CD4-positive, alpha-beta T cell treated with Interleukin-17A for 1 hour (primary cell): ENCODE measurements around the gene ZNF730.
"Not testable (repeated sequence)": the region's sequence is repeated elsewhere in the genome, so short reads cannot be mapped to it uniquely, and the experiment has no call there.

ENCODE experiments used
- DNase-seq: peaks from one replicate; pipeline ENCODE4 v3.0.0-alpha.2; 2020

Gene ZNF730

DNA sequence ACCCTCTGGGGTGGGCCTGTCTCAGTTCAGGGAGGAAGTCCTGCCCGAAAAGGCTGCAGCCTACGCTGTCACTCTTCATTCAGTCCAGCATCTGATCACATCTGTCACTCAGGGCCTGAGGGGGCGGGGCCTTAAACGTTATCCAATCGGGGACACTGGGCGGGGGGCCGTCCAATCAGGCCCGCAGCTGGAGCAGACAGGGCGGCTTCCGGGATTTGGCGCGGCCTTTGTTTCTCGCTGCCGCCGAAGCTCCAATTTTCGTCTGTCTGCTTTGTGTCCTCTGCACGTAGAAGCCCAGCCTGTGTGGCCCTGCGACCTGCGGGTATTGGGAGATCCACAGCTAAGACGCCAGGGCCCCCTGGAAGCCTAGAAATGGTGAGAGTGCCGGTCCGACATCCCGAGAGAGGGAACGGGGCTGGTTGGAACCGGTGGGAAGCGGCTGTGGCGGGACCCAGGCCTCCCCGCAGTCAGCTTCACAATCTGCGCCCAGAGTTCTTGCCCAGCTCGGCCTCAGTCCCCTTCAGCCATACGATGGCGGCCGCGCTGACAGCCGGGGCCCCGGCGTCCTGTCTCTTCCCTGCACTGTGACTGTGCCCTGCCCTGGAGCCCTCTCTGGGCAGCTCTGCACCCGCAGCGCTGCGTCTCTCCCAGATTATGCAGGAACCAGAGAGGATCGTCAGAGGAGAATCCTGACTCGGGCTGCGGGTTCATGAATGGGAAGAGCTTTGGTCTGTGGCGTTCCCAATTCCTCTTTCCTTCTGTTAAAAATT lies at the start of gene ZNF730:
TSS of gene ZNF730 (plus strand) at position 224 of the 770 bp plus-strand sequence. CDS start at position 373, 149 bp downstream.
- DNase-seq: peak; percentile 11

DNA sequence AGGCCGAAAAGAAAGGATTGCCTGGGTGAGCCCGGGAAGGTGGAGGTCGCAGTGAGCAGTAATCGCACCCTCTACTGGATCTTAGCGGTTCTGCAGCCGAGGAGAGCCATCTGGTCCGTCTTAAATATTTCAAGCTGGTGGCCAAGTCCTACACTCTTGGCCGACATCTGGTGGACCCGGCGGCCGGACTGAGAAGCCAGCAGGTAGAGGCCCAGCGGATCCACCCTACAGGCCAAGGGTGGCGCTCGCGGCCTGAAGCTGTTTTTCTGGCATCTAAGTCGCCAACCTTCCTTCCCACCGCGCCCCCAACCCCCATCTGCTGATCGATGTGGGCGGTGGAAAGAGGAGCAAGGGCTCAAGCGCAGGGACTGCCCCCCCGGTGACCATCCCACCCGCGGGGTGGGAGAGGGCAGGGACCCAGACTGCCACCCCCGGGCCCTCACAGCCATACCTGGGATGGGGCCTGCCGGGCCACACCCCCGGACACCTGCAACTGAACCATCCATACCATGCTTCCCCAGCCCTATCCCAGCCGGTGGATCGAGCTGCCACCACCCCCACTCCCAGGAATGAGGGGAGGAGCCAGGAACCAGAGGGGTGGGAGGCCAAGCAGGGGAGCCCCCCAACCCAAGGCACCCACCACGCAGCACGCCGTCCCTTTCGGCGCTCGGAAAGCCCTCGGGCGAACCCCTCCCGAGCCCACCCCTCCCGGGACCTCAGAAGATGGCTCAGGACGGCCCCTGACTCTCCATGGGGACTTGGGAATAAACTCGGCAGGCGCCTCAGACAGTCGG lies 46.3 kb upstream of the ZNF730 start:
- peak; percentile 10 for DNase-seq

DNA sequence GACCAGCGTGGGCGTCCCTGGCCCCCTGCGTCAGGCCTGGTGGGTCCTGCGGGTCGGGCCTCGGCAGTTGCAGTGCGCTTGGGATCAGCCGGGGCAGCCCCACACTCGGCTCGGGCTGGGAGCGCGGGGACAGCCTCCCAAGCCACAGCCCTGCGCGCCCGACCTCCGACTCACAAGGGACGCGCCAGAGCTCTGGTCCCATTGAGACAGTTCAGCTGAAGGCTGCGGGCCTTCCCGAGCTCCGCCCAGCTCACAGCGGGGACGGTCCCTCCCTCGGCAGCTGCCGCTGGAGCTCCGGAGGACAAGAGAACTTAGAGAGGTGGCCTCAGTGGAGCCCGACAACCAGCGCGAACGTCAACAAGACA lies 45.7 kb upstream of the ZNF730 start:
- DNase-seq: no peak

DNA sequence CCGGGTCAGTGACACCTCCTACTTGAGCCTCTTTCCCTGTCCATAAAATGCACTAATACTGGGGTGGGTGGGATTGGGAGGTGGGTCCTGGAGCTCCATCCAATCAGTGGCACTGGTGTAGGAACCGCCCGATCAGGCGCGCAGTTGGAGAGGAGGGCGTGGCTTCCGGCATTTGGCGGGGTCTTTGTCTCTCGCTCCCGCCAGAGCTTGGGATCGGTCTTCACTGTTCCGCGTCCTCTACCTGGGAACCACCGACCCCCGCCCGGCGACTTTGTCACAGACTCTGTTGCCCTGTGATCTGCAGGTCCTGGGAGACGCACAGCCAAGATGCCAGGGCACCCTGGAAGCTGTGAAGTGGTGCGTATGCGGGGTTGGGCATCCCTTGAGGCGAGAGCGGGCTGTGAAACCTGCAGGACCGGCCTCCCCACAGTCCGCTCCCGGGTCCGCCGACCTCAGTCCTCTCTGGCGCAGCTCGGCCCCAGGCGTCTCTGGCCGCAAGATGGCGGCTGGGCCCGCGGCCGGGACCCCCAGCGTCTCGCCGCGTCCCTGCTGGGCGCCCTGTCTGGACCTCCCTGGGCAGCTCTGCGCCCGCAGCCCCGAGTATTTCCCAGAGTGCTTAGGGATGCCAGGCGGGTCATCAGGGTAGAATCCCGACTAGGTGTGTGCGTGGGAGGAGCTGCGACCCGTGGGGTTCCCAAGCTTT lies 41.6 kb upstream of the ZNF730 start:
- no peak for DNase-seq

GRCh38 chr19:23077776-23078175 lies 39.0 kb upstream of the ZNF730 start:
- DNase-seq: not testable (repeated sequence)

DNA sequence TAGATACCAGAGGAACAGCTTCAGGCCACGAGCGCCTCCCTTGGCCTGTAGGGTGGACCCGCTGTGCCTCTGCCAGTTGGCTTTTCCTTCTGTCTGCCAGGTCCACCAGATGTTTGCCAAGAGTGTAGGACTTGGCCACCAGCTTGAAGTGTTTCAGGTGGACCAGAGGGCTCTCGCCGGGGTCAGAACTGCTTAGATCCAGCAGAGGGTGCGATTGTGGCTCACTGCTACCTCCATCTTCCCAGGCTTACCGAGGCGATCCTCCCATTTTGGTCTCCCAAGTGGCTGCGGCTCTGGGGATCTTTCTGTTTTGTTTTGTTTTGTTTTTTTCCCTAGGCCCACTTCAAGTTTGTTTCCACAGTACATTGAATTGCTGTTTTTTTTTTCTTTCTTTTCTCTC lies 23.0 kb upstream of the ZNF730 start:
- no peak for DNase-seq

- no peak for DNase-seq
Measured at GRCh38 chr19:23095418-23095817, 21.4 kb upstream of the ZNF730 start.

GRCh38 chr19:23098286-23098685 lies 18.5 kb upstream of the ZNF730 start:
- DNase-seq: no peak

DNA sequence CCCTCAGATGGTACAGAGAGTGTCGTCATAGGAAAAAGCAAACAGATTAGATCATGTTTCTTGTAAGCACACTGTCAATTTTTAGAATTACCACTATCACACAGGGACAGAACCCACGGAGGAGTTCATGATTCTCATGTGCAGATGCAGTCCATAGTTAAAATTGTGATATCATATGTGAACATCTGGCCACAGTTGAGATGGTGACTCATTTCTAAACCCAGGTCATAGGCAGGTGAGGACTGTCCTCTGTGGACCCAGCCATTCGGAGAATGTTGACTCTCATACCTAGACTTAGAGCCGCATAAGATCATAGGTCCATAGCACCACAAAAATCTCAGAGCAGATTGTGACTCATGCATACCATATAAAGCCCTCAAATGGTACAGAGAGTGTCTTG lies 17.8 kb upstream of the ZNF730 start:
- DNase-seq: no peak

- no peak for DNase-seq
Measured at GRCh38 chr19:23099966-23100365, 16.9 kb upstream of the ZNF730 start.

- no peak for DNase-seq
Measured at GRCh38 chr19:23101241-23101640, 15.6 kb upstream of the ZNF730 start.

DNA sequence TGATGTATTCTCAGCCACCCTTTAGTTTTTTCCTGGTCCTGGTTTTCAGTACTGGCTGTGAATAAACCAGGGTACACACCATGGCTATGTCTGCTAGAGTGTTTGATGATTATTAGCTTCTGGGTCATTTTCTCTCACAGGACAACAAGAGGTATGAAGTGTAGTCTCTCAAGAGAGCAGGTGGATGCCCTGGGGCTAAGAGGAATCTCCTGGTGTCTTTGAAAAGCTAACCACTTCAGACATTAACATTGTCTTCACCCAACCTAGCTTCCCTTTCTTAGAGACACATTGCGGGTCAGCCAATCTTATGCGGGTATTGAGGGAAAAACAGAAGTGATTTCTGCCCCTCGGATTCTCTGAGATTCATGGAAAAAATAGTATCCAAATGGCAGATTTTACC lies 1.6 kb downstream of the ZNF730 start:
- no peak for DNase-seq

DNA sequence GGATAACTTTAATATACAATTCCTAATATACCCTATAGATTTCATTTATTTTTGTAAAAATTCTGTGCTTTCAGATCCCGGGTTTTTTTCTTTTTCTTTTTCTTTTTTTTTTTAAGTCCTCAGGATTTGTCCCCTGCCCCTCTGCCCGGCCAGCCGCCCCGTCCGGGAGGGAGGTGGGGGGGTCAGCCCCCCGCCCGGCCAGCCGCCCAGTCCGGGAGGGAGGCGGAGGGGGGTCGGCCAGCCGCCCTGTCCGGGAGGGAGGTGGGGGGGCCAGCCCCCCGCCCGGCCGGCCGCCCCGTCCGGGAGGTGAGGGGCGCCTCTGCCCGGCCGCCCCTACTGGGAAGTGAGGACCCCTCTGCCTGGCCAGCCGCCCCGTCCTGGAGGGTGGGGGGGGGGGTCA lies 17.4 kb downstream of the ZNF730 start:
- DNase-seq: not testable (repeated sequence)

DNA sequence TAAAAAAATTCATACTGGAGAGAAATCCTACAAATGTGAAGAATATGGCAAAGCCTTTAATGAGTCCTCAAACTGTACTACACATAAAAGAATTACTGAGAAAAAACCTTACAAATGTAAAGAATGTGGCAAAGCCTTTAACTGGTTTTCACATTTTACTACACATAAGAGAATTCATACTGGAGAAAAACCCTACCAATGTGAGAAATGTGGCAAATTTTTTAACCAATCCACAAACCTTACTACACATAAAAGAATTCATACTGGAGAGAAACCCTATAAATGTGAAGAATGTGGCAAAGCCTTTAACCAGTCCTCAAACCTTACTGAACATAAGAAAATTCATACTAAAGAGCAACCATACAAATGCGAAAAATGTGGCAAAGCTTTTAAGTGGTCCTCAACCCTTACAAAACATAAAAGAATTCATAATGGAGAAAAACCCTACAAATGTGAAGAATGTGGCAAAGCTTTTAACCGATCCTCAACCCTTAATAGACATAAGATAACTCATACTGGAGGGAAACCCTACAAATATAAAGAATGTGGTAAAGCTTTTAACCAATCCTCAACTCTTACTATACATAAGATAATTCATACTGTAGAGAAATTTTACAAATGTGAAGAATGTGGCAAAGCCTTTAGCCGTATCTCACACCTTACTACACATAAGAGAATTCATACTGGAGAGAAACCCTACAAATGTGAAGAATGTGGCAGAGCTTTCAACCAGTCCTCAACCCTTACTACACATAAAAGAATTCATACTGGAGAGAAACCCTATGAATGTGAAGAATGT lies 29.0 kb downstream of the ZNF730 start:
- DNase-seq: no peak

DNA sequence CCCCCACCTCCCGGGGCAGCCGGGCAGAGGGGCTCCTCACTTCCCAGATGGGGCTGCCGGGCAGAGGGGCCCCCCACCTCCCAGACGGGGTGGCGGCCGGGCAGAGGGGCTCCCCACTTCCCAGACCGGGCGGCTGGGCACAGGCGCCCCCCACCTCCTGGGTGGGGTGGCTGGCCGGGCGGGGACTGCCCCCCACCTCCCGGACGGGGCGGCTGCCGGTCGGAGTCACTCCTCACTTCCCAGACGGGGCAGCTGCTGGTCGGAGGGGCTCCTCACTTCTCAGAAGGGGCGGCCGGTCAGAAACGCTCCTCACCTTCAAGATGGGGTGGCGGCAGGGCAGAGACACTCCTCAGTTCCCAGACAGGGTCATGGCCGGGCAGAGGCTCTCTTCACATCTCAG lies 43.9 kb downstream of the ZNF730 start:
- DNase-seq: no peak

DNA sequence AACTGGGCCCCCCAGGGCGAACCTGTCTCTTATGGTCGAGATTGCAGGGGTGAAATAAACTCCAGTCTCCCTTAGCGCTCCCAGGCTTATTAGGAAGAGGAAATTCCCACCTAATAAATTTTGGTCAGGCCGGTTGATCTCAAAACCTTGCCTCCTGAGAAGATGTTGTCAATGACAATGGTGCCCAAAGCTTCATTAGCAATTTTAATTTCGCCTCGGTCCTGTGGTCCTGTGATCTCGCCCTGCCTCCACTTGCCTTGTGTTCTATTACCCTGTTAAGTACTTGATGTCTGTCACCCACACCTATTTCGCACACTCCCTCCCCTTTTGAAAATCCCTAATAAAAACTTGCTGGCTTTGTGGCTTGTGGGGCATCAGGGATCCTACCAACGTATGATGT lies 51.5 kb downstream of the ZNF730 start:
- not testable (repeated sequence) for DNase-seq

DNA sequence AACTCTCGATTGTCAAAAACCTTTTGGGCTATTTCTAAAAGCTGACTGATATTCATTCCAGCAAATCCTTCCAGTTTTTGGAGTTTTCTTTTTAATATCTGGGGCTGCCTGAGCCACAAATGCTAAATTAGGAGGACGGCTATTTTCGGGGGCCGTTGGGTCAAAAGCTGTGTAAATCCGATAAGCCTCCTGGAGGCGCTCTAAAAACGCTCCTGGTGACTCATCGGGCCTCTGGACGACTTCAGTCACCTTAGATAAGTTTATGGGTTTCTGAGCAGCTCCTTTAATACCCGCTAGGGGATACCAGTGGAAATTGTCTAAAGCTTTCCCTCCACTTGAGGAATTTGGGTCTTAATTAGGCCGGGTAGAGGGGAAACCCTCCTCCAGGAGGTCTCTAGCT lies 66.4 kb downstream of the ZNF730 start:
- DNase-seq: no peak

- DNase-seq: no peak
Measured at GRCh38 chr19:23190341-23190740, 73.5 kb downstream of the ZNF730 start.
